CD4-positive, alpha-beta T cell treated with Interleukin-15 for 4 hours (primary cell): ENCODE results near the gene KAT6B.

Experiments used
- DNase-seq: peaks from one replicate; pipeline ENCODE4 v3.0.0-alpha.2; 2020; ENCODE audit warnings: low spot score

The KAT6B gene

DNA sequence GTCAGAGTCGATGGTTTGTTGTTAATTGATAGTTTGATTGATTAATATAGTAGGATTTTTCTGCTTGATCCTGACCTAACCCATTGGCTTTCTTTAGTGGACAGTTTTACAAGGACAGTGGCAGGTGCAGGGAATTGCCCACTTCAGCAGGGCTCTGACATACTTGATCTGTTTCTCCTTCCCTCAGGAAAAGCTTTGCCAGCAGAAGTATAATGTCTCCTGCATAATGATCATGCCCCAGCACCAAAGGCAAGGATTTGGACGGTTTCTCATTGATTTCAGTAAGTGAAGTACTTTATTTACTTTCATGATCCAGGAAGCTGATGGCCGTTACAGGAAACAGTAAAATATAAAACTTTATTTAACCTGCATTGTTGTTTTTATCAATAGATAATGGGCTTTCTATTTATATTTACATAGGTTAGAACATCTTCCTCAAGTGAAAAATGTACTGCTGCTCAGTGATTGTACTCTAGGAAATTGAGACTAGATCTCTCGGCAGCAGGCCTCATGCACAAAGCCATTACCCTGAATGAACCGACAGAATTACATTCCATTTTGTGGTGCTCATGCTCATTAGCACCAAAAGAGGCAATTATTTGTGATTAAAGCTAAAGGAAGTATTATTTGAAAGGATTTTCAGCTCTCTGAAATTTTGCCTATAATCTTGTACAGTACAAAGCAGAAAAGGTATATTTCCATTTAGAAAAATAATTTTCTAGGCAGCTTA lies 162.6 kb downstream of the KAT6B start:
- DNase-seq: no peak

DNA sequence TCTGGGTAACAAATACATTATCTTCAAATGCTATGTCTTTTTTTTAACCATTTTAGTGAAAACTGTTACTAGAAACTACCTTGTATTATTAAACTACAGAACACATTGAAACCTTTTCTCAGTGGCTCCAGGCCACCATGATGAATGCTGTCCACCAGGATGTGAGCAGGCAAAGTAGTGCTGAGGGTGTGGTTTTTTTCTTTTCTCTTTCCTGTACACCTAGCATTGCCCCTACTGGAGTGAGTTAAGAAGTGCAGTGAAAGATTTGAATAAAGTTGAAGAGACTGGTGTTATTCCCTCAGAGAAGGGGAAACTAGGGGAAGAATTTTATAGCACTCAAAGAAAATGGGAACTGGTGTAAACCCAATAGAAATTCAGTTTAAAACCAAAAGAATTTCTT lies 165.0 kb downstream of the KAT6B start:
- peak; percentile 15 for DNase-seq

DNA sequence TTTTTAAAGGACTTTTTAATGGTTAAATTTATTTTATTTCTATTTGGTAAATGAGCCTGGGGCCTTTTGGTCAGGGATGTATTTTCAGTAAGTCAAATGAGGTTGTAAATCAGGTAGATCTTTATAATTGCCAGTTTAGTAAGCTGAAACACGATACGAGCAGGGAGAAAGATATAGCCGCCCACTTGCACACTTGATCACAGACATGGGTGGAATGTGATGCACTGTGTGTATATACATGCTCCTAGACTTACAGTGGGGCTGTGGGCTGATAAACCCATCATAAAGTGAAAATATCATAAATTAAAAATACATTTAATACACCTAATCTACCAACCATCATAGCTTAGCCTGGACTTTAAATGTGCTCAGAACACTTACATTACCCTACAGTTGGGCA lies 165.7 kb downstream of the KAT6B start:
- DNase-seq: no peak

DNA sequence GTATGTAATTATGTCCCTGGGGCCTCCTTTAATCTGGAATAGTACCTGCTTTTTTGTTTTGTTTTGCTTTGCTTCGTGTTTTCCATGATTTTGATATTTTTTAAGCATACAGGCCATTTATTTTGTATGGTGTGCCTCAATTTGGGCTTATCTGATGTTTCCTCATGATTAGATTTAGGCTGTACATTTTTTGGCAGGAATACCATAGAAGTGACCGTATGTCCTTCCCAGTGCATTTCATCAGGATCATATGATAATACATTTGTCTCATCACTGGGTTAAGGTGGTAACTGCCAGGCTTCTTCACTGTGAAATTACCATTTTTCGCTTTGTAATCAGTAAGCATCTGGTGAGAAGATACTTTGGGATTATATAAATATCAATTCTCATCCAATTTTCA lies 167.2 kb downstream of the KAT6B start:
- no peak for DNase-seq

DNA sequence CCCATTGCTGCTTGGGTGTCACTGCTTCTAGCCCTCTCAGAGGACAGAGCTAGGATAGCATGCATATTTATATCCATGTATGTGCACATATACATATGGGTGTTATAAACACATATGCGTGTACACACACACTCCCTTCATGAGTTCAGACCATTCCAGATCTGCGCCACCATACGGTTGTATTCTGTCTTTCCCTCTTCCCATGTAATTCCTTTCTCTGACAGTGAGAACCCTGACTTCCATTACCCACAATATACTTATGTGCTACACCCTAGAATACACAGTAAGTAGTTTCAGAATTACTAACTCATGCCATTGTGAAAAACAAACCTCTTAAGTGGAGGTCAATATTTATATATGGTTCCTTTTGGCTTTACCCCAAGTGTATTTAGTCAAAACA lies 168.5 kb downstream of the KAT6B start:
- DNase-seq: no peak

DNA sequence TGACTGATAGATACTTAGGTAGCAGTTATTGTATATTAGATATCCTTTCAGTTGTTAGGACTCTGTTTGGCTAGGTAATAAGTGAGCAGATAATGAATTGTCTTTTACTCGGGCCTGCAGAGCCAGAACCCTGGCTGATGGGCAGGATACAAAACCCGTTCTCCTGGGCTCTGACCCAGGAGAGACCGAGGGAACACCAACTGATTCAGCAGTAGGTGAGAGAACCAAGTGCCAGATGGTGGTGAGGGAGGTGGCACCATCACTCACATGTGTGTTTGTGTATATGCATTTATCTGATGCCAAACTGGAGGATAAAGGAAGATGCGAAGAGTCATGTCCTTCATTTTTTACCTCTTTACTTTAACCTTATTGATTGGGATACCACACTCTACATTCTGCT lies 169.4 kb downstream of the KAT6B start:
- DNase-seq: no peak

DNA sequence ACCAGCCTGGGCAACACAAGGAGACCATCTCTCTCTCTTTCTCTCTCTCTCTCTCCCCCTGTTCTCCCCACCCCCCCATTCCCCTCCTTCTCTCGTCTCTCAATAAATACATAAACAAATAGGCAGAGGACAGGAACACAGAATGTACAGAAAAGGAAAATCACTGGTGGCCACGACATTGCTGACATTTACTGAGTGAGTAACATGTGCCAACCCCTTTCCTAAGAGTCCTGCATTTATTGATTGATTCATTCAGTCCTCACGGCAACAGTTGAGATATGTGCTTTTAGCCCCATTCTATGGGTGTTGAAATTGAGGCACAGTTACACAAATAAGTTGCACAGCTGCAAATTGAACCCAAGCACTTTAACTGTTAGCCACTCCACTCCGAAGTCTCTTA lies 170.8 kb downstream of the KAT6B start:
- no peak for DNase-seq

DNA sequence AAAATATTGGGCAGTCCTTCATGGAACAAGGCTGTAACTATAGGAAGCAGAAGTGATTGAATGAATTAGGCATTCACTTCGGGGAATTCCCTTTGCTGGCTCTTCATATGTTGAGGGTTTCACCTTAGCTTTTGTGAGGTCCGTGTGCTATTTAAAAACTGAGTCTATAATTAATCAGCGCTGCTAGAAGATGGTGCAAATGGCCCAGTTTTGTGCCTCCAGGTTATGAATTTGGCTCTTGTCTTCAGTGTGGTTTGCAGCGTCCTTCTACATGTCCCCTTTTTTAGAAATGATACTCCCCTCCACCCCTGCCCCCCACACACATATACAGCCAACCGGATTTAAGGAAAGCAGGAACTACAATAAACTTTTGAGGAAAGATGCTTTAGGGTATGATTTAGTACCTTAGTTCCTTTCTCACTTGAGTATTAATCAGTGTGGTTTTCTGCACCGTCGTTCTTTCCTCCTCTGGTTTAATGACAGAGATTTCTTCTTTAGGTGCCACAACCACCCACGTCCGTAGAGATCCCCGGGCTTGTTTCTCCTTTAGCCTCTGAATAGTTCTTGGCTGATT lies 174.4 kb downstream of the KAT6B start:
- no peak for DNase-seq

DNA sequence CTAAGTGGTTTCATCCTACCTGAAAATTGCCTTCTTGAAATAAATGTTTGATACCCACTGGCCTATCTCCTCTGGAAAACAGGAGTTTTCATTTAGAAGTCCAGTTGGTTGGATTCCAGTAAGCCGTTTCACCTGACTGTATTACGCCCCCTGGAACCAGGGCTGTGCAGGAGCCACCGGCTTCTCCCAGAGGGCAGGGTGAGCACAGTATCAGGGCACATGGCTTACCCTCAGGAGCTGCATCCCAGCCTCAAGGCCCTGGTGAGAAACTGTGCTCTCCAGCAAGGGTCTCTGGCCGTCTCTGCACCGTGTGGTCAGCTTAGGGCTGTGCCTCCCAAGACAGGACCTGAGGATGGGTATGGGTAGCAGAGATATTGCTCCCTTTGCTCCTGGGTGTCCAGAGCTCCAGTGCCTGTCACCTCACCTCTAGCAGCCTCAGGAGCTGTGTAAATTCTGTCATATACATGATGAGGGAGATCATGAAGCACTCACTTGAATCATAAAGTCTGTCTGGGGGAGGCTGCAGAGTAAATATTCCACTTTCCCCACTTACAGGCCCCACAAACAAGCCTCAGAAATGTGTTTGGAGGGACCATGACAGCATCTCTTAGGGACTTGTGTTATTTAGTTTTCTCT lies 175.4 kb downstream of the KAT6B start:
- DNase-seq: no peak

DNA sequence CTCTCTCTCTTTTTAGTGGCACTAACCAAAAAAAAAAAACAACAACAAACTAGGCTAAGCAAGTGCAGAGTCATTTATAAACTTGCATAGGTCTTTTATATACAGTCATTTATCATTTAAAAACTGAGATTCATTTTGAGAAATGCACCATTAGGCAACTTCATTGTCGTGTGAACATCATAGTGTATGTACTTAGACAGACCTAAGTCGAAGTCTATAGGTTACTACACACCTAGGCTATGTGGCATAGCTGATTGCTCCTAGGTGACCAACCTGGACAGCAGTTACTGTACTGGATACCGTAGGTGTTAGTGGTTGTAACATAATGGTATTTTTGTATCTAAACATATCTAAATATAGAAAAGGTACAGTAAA lies 175.9 kb downstream of the KAT6B start:
- no peak for DNase-seq

DNA sequence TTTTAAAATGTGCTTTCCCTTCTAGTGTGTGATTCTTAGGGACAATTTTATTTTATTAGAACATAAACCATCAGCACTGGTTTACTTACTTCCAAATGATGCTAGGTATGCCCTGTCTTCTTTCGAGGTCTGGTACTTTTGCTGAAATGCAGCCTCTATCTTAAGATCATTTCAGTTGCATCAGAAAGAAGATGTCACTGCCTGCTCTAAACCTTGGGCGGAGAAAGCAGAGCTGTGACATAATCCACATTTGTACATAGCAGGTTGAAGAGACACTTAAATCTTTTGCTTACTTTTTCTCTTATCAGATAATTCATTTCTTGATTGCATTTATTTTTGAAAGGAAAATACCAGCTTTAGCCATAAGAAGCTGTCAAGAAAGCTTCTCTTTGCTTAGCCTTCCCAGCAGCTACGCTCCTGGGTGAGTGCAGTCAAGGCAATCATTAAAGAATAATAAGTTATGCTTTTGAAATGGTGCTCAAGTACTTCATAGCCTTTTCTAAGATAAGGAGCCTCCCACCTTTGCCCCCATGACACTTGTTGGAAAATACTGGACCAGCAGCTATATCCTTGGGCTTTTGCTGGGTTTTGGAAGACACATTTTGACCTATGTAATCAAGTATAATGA lies 176.7 kb downstream of the KAT6B start:
- DNase-seq: no peak

DNA sequence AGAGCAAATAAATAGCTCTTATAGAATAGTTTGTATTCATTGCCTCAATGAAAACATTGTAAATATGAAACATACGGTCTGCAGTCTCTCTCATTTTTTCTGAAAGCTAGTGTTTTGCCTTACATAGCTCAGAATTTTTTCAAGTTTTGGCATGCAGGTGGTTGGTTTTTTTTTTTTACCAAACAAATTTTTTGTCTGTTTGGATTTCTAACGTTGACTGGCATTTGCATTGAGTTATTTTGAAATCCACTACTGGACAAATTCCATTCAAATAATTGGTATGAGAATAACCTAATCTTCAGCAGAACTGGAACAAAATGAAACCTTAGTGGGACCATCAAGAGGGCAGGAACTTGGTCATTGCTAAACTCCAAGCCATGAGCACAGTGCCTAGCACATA lies 177.5 kb downstream of the KAT6B start:
- no peak for DNase-seq

DNA sequence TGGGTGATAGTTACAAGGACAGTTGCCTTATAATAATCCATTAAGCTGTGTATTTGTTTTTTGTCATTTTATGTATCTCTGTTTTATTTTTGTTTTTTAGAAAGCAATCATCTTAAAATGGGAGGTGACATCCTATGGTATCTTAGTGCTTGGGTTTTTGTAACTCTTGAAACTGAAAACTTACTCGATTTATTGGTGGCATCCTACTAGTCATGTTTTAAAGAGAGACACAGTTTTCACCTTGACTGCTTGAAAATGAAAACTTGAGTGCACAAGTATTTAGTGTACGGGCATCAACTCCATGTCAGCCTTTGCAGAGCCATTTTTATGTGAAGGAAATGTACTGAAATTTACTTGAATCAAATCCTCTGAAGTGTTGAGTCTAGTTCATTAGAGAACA lies 181.2 kb downstream of the KAT6B start:
- no peak for DNase-seq

DNA sequence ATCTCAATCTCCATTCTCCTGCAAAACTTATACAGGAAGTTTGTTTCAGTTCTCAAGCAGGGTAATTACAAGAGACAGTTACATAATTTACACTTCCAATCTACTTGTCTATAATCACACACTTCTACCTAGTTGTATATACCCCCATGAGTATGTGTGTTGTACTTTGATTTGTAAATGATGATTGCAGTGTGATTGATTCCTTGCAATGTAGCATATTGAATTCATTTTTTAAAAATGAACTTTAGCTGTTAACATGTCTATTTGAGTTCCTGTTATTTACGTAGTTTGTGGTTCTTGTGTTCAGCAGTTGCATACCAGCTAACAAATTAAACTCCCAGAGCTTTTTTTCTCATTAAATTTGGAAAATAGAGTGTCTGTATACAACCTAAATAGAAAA lies 182.6 kb downstream of the KAT6B start:
- no peak for DNase-seq

DNA sequence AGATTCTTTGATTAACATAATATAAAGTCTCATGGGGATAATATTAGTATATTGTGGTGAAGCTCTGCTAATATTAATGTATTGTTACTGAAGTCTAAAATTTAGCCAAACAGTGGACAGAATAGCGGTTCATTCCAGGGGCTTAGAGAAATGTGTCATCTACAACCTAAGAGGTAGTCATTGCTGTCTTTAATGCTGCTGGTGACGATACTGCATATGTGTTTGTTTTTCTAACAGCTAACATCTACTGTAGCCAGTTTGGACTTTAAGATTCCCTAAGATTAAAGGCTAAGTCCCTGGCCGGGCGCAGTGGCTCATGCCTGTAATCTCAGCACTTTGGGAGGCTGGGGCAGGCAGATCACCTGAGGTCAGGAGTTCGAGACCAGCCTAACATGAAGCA lies 183.0 kb downstream of the KAT6B start:
- DNase-seq: no peak

DNA sequence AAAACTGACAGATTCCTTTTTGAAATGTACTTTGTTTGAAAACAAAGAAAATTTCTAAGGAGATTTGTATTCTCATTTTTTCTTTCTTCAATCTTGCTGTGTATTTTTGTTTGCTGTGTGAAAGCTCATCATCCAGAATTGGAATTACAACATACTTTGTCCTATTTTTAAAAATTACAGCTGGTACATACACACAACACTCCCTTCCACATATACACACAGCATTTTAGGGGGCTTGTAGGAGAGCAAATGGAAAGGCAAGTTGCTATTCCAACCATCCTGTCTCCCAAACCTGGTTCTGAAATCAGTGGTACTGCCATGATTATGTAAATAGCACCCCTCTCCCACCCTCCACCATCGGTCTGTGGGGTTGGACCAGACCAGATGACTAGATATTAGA lies 184.0 kb downstream of the KAT6B start:
- DNase-seq: no peak

DNA sequence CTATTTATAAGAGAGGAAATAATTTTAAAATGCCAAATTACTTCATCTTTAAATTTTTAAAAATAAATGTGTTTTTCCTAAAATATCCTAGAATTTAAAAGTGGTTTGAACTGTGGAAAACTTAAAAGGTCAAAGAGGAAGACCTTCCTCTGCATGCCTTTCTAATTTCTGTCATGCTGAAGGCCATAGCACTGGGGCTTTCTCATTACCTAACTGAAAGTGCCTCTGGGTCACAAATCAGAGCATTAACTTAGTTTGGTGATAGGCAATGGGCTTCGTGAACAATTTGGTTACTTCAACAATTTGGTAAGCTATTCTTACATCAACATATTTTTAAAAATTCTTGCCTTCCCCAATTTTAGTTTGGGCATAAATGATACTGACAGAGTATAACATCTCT lies 184.8 kb downstream of the KAT6B start:
- no peak for DNase-seq

DNA sequence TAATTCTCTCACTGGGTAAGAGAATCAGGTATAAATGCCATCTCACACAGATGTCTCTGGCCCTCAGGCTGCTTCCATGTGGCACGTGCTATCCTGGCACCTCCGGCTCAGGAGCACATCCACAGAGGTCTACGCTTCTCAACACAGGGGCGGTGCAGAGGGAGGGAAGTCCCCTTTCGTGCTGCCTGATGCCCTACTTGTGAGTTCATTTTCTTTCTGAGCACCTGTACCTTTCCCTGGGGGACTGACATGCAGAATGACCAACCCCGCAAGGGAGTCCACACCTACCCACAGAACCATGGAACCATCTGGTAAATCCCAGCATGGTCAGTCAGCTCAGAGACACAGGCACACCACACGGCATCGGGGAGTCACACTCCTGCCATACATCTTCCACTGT lies 186.1 kb downstream of the KAT6B start:
- no peak for DNase-seq

DNA sequence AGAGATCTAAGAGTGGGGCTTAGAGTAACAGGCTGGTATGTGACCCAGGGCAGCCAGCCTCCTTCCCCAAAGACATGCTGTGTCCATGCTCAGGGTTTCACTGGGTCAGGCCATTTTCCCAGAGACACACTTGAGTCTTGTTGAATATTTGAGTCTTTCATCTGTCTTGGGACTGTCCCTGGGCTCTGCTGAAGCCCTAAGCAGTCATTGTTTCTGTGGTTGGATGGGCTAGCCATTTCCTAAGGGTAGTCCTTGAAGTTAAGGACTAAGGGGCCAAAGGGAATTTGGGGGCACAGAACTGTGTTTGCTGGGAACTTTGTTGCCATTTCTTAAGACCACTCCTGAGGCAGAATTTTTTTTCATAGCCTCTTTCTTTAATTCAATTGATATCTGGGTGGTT lies 186.6 kb downstream of the KAT6B start:
- DNase-seq: no peak

DNA sequence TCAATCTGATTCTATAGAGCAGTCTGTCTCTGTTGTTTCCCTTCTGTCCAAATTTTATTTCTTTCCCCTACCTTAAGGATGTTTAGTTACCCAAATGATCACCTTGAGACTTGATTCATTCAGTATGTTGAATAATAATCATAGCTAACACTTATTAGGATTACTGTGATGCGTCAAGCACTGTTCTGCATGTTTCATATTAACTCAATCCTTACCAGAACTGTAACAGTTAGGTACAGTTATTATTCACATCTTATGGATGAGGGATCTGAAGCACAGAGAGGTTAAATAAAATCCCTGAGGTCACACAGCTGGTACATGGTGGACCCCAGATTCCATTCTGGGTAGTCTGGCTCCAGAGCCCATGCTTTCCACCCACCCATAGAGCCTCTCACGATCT lies 187.1 kb downstream of the KAT6B start:
- no peak for DNase-seq

DNA sequence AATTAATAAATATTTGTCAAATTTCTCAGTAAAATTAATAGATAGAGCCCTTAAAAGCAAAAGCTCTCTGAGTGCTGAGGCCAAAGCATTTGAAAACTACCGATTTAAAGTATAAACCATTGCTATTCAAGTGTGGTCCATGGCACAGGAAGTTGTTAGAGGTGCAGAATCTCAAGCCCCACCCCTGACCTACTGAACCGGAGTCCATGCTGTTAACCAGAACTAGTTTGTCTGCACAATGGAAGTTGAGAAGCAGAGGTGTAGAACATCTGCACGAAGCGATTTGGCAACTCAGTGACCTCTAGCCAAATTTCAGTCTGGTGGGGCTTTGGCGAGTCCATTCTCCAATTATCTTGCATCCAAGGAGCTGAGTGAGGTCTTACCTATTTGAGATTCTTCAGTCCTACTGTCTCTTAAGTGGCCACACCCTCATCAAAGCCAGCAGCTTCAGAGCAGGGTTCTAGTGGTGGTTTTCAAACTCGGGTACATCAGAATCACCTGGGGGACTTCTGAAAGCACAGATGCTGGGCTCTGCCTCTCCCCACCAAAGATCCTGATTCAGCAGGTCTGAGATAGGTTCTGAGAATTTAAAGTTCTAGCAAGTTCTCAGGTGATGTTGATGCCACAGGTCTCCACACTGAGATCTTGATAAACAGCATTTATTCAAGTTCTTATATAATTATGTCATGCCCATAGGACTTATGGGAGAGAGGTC lies 188.3 kb downstream of the KAT6B start:
- peak; percentile 37 for DNase-seq

DNA sequence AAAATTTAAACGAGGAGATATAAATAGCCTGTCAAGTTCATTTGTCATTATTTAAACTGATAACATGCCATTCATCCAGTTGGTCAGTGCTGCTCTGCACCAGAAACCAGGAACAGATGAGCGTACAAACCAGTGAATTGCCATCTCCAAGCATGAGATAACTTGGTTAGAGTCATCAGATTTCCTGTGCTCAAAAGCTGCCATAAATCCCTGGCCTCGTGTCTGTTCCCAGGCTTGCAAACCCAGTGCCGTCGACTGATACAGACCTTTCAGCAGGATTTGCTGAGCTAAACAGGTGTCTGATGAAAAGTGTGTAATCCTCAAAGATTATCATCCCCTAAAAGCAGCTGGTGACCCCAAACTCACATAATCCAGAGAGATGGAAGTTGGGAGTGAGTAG lies 189.0 kb downstream of the KAT6B start:
- DNase-seq: no peak

DNA sequence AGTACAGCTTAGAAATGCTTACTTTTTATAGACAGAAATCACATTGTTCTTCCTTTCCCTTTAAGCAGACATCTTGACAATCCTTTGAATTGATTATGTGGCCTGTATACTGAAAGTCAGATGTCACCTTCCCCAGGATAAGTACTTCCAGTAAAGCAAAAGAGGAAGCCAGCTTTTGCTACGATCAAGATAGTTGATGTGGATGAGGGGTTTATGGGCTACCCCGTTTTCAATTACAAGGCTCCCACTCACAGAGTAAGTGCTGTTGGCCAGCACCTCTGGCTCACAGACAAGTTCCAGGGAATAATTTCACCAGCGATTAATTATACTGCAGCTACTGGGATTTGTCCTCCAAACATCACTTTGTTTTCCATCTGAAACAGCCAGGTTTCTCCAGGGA lies 189.9 kb downstream of the KAT6B start:
- DNase-seq: no peak
